Panc1 (cell line): ENCODE data around the gene CALCOCO2.

Source experiments
- CTCF ChIP-seq: fragments of 450-650 bp; IDR thresholded peaks from 2 replicates; pipeline ENCODE4 v1.5.1; 2017; ENCODE audit warnings: mild to moderate bottlenecking
- POLR2AphosphoS5 ChIP-seq: IDR thresholded peaks from 2 replicates; pipeline ENCODE4 v1.6.1; 2012; ENCODE audit warnings: mild to moderate bottlenecking, low read depth, low read length, moderate library complexity

DNA sequence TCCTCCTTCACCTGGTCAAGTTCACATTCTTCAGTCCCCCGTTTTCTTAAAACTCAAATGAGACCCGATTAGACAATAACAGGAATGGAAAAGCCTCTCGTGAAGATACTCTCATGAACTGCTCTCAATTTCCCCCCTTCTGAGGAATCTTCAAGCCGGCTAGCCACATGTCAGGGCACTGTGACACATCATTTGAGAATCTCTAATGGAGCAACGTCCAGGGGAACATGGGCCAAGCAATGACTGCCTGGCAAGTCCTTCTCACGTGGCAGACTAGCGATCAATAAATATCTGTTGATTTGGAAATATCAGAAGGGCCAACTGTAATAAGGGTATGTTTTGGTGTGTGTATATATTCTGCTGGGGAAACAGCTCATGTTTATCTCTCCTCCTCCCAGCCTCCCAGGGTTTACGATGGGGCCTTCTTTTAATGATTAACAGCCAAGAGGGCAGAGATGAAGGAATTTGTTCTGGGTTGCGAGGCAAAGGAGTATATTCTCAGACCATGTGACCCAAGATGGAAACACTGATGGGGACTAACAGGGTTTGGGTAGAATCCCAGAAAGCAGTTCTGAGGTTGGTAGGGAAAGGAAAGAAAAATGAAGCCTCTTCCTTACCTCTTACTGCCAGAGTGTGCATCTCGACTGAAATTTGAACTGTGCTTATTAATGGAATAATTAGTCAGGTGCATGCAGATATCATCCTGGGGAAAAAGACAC lies 35.2 kb upstream of the CALCOCO2 start:
- TF ChIP-seq CTCF (no peak), POLR2AphosphoS5 (no peak)
